Measurements from ENCODE around the gene RANBP3.
A peak's percentile ranks its signal among the peaks of the same experiment; 100 is the strongest.
"Not testable (repeated sequence)": the region's sequence is repeated elsewhere in the genome, so short reads cannot be mapped to it uniquely, and the experiment has no call there.

RANBP3 gene

GRCh38 chr19:5966215-5966614 is 11.7 kb downstream of the RANBP3 start:
- peak; percentile 91 for DNase-seq (ENCODE audit: low read depth)

GRCh38 chr19:5964816-5965565 is 12.9 kb downstream of the RANBP3 start:
- no peak for DNase-seq (ENCODE audit: low read depth)

- DNase-seq (ENCODE audit: low read depth): no peak
These were observed 14.1 kb downstream of the RANBP3 start for GRCh38 chr19:5963855-5964254.

GRCh38 chr19:5963259-5963658 is 14.7 kb downstream of the RANBP3 start:
- DNase-seq (ENCODE audit: low read depth): not testable (repeated sequence)

GRCh38 chr19:5961969-5962945 is 15.7 kb downstream of the RANBP3 start:
- peak; percentile 64 for DNase-seq (ENCODE audit: low read depth)

GRCh38 chr19:5961641-5961968 is 16.3 kb downstream of the RANBP3 start:
- not testable (repeated sequence) for DNase-seq (ENCODE audit: low read depth)

- no peak for DNase-seq (ENCODE audit: low read depth)
These were observed 17.6 kb downstream of the RANBP3 start for GRCh38 chr19:5960005-5961001.

GRCh38 chr19:5959260-5960004 is 18.5 kb downstream of the RANBP3 start:
- no peak for DNase-seq (ENCODE audit: low read depth)

GRCh38 chr19:5958851-5959122 is 19.2 kb downstream of the RANBP3 start:
- DNase-seq (ENCODE audit: low read depth): no peak

- DNase-seq (ENCODE audit: low read depth): no peak
These were observed 19.7 kb downstream of the RANBP3 start for GRCh38 chr19:5958074-5958850.

- peak; percentile 76 for DNase-seq (ENCODE audit: low read depth)
These were observed 20.8 kb downstream of the RANBP3 start for GRCh38 chr19:5957170-5957569.

- no peak for DNase-seq (ENCODE audit: low read depth)
These were observed 21.2 kb downstream of the RANBP3 start for GRCh38 chr19:5956728-5957127.

GRCh38 chr19:5956323-5956722 is 21.6 kb downstream of the RANBP3 start:
- no peak for DNase-seq (ENCODE audit: low read depth)

GRCh38 chr19:5955636-5955935 is 22.4 kb downstream of the RANBP3 start:
- DNase-seq (ENCODE audit: low read depth): no peak

- DNase-seq (ENCODE audit: low read depth): no peak
These were observed 23.6 kb downstream of the RANBP3 start for GRCh38 chr19:5954293-5954692.

GRCh38 chr19:5953680-5954213 is 24.2 kb downstream of the RANBP3 start:
- no peak for DNase-seq (ENCODE audit: low read depth)

- peak; percentile 64 for DNase-seq (ENCODE audit: low read depth)
These were observed 24.8 kb downstream of the RANBP3 start for GRCh38 chr19:5953030-5953589.

GRCh38 chr19:5952193-5953029 is 25.5 kb downstream of the RANBP3 start:
- no peak for DNase-seq (ENCODE audit: low read depth)

GRCh38 chr19:5951338-5951861 is 26.5 kb downstream of the RANBP3 start:
- DNase-seq (ENCODE audit: low read depth): no peak

All from amniotic epithelial cell (primary cell).